IPS-18c (cell line): Measurements from ENCODE around the gene IL5.
A peak's percentile ranks its signal among the peaks of the same experiment; 100 is the strongest.
"Not testable (repeated sequence)": the region's sequence is repeated elsewhere in the genome, so short reads cannot be mapped to it uniquely, and the experiment has no call there.

Experiments used
- H3K4me3 ChIP-seq: 2 replicates; pipeline ENCODE4 v1.7.0; 2013; ENCODE audit warnings: low read depth, mild to moderate bottlenecking, low read length, moderate library complexity; ENCODE audit not compliant: insufficient read depth
- H3K9me3 ChIP-seq: one replicate; pipeline ENCODE4 v1.6.1; 2013; ENCODE audit warnings: mild to moderate bottlenecking, low read length, moderate library complexity; ENCODE audit not compliant: control insufficient read depth, insufficient read depth

Gene IL5

GRCh38 chr5:132543472-132544201, at the start of gene IL5:
Gene IL5, minus strand, starts transcription at chr5:132543522. Its CDS starts 44 bp downstream, at chr5:132543478.
- H3K4me3 ChIP-seq, result no peak within 1 kb of the TSS
- H3K9me3 ChIP-seq, result no peaks in the 10 kb centered on the region

GRCh38 chr5:132592521-132592920, 49.2 kb upstream of the IL5 start:
- Histone ChIP-seq H3K4me3 (no peak overlapping the region), H3K9me3 (no peaks in the 10 kb centered on the region)

DNA sequence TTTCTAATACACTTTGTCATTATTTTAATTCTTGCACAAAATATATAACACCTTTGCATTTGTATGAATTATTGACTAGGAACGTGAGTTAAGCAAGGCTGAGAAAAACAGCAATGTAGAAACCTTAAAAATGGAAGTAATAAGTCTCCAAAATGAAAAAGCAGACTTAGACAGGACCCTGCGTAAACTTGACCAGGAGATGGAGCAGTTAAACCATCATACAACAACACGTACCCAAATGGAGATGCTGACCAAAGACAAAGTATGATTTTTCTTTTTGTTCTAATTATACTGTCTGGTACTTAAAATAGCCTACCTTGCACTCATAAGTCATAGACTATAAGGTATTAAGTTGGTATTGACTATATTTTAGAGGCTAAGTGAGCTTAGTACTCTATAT, 47.8 kb upstream of the IL5 start:
- H3K4me3 ChIP-seq, result no peak overlapping the region
- H3K9me3 ChIP-seq, result no peaks in the 10 kb centered on the region

GRCh38 chr5:132589467-132589866, 46.1 kb upstream of the IL5 start:
- H3K4me3 ChIP-seq, result no peak overlapping the region

GRCh38 chr5:132586063-132586462, 42.7 kb upstream of the IL5 start:
- Histone ChIP-seq H3K9me3 (no peaks in the 10 kb centered on the region), H3K4me3 (no peak overlapping the region)

More at GRCh38 chr5:132589467-132589866, 46.1 kb upstream of the IL5 start:
- no peaks in the 10 kb centered on the region for H3K9me3 ChIP-seq

DNA sequence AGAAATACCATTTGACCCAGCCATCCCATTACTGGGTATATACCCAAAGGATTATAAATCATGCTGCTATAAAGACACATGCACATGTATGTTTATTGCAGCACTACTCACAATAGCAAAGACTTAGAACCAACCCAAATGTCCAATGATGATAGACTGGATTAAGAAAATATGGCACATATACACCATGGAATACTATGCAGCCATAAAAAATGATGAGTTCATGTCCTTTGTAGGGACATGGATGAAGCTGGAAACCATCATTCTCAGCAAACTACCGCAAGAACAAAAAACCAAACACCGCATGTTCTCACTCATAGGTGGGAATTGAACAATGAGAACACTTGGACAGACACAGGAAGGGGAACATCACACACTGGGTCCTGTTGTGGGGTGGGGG, 41.2 kb upstream of the IL5 start:
- not testable (repeated sequence) for H3K4me3 ChIP-seq

DNA sequence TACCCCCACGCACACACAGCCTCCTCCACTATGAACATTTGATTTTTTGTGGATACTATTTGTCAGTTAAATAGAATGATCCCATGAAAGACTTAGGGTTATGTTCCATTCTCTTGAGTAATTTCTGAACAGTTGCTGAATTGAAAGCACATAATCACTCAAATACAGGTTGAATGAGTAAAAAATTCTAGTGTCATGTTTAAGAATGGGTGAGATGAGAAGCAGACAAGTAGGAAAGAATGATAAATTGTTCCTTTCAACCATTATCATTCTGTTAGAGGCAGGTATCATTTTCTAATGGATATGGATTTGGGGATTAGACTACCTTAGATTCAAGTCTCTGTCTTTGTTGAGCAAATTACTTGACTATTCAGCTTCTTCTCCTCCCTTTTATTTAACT, 32.8 kb upstream of the IL5 start:
- H3K4me3 ChIP-seq, result no peak overlapping the region
- no peaks in the 10 kb centered on the region for H3K9me3 ChIP-seq

More for the DNA sequence above, 41.2 kb upstream of the IL5 start:
- not testable (repeated sequence) for H3K9me3 ChIP-seq

GRCh38 chr5:132566657-132567056, 23.3 kb upstream of the IL5 start:
- Histone ChIP-seq H3K9me3 (peaks cover 9% of the 10 kb centered on the region), H3K4me3 (no peak overlapping the region)

DNA sequence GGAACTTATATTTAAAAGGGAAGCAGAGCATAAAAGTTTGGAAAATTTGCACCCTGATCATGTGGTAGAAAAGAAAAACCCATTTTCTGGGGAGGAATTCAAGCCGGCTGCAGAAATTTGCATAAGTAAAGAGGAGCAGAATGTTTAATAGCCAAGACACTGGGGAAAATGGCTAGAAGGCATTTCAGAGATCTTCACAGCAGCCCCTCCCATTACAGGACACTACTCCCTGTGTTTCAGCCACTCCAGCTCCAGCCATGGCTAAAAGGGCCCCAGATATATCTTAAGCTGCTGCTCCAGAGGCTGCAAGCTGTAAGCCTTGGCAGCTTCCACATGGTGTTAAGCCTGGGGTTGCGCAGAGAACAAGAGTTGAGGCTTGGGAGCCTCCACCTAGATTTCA, 21.2 kb upstream of the IL5 start:
- H3K9me3 ChIP-seq, H3K4me3 ChIP-seq: not testable (repeated sequence)

GRCh38 chr5:132561601-132562000, 18.3 kb upstream of the IL5 start:
- Histone ChIP-seq H3K9me3 (peaks cover 9% of the 10 kb centered on the region), H3K4me3 (no peak overlapping the region)

- Histone ChIP-seq H3K9me3 (peaks cover 5% of the 10 kb centered on the region), H3K4me3 (no peak overlapping the region)
These were observed 16.2 kb upstream of the IL5 start for GRCh38 chr5:132559383-132560060.

GRCh38 chr5:132557478-132558172, 14.3 kb upstream of the IL5 start:
- H3K9me3 ChIP-seq, result no peaks in the 10 kb centered on the region

GRCh38 chr5:132556763-132557477, 13.6 kb upstream of the IL5 start, which contains the start of gene RAD50:
Gene RAD50, plus strand, starts transcription at chr5:132556977. Its CDS starts 348 bp downstream, at chr5:132557325.
- peak within 1 kb of the TSS; percentile 90 for H3K4me3 ChIP-seq
- no peaks in the 10 kb centered on the region for H3K9me3 ChIP-seq

More at GRCh38 chr5:132557478-132558172, 14.3 kb upstream of the IL5 start:
- H3K4me3 ChIP-seq, result peak overlapping the region; percentile 90

DNA sequence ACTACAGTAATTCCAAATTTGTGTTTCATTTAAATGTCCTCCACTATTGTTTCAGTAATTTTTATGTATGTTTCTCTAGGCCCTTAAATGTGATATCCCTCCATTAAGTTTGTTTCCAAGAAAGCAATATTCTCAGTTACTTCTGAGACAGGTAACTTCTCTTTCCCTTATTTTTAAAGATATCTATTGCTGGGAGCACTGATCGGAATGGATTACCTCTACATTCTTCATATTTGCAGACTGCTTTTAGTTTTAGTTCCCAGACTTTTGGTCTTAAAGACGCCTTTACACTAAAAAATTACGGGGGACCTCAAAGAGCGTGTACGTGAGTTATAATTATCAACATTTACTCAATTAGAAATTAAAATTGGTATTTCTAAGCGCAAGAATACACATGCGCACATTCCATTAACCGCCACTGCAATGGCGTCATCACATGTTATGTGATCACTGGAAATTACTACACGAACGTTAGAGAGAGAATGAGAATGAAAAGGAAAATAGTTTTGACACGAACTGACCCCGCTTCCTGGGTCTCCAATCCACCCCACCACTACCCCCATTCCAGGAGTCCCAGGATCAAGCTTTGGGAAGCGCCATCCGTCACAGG, 12.9 kb upstream of the IL5 start:
- Histone ChIP-seq H3K9me3 (no peaks in the 10 kb centered on the region), H3K4me3 (peak overlapping the region; percentile 90; the same call in 1 of the 2 replicates)

GRCh38 chr5:132549576-132549975, 6.3 kb upstream of the IL5 start:
- Histone ChIP-seq H3K9me3 (no peaks in the 10 kb centered on the region), H3K4me3 (no peak overlapping the region)

- not testable (repeated sequence) for H3K4me3 ChIP-seq, H3K9me3 ChIP-seq
These were observed 5.5 kb upstream of the IL5 start for GRCh38 chr5:132548834-132549233.

DNA sequence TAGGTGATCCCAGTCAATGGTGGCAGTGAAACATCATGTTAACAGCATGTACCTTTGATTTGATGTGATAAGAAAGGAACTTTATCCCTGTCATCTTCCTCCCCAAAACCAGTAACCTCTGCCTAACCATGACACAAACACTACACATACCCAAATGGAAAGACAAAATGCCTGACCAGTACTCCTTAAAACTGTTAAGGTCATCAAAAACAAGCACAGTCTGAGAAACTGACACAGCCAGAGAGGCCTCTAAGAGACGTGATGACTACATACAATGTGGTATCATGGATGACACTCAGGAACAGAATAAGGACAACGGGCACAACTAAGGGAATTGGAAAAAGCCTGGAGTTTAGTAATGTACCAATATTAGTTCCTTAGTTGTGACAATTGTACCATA, 3.9 kb upstream of the IL5 start:
- Histone ChIP-seq H3K4me3 (no peak overlapping the region), H3K9me3 (no peaks in the 10 kb centered on the region)
